Cardiac septum (tissue), 1 donor: ENCODE data around the gene GRK3. TPM values are rescaled to one million over a fixed set of nuclear protein-coding genes. Genes with fewer than 3 reads are reported as not detected.

Experiments used
- DNase-seq: peaks from one replicate; pipeline ENCODE4 v3.0.0-alpha.2; 2020; ENCODE audit warnings: low spot score
- intact Hi-C: fragments of 100-400 bp; cut with DNase I; formaldehyde crosslinking; loops from one replicate; pipeline ENCODE4 v1.14.0; 2022
- total RNA-seq: library from RNA; stranded (reverse); fragmentation: NEBNext Ultra II Directional; extraction: Animal tissue kit (Norgen Biotek cat#: 25700); gene quantifications from one replicate; pipeline ENCODE4 v1.2.1, GENCODE V29; 2021
- donor health status: DM: no; HTN: no; CAD: no.

The GRK3 gene
- total RNA-seq, 1 donor from 2014 or later = 4.8 TPM

- intact Hi-C loops = no loop called here
- DNase-seq = peak; percentile 67
Observed at GRCh38 chr22:25742918-25743708, 178.6 kb downstream of the GRK3 start.

GRCh38 chr22:25744694-25745093 is 180.2 kb downstream of the GRK3 start:
- peak; percentile 50 for DNase-seq
- intact Hi-C loops = no loop called here

- peak; percentile 5 for DNase-seq
- intact Hi-C loops = no loop called here
Observed at GRCh38 chr22:25745341-25746011, 181.0 kb downstream of the GRK3 start.

DNA sequence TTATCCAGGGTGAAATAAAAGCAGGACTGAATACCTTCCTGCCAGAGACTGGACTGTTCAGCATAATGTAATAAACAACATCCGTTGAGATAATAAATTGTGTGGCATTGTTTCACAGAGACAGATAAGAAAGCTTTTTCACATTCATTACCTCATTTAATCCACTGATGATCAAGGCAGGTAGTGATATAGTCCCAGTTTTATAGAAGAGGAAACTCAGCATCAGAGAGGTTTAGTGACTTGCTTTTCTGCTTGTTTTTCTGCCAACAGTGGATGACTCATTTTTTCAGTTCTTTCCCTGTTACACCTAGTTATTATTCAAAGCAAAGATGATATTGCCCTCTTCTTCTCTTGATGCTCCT is 181.5 kb downstream of the GRK3 start:
- intact Hi-C loops = no loop called here
- DNase-seq = no peak

DNA sequence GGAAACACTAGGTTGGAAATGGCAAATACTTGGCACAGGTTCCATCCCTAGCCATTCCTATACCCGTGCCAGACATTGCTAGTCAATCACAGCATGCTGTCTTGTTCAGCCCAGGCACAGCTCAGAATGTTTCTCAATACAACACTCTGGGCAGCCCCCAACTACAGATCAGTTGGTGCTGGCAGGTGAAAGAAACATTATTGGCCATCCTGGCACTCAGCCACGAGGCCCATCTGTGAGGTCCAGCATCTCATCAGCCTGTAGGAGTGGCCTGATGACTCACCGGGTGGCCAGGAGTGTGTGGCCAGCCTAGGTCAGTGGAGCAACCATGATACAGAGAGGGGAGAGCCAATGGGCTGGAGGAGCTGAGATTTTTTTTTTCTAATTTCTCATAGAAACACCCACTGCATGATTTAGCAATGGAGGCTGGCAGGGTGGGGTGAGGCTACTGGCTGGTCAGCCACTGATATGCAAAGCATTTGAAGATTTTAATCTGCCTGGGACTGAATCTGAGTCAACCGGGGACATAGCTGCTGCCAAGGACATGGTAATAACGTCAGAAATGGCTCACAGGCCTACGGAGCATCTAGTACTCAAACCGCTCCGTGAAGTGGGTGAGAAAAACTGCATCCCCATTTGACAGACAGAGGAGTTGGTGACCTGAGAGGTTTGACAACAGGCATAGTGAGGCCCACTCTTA is 182.9 kb downstream of the GRK3 start:
- DNase-seq = no peak
- intact Hi-C loops = no loop called here

- DNase-seq = no peak
Observed at GRCh38 chr22:25748140-25748539, 183.7 kb downstream of the GRK3 start.

GRCh38 chr22:25748704-25749103 is 184.2 kb downstream of the GRK3 start:
- DNase-seq = no peak
- intact Hi-C loops = no loop called here

More at GRCh38 chr22:25748140-25748539, 183.7 kb downstream of the GRK3 start:
- intact Hi-C loops = no loop called here

- DNase-seq = no peak
- intact Hi-C loops = no loop called here
Observed at GRCh38 chr22:25749420-25750169, 185.1 kb downstream of the GRK3 start.

DNA sequence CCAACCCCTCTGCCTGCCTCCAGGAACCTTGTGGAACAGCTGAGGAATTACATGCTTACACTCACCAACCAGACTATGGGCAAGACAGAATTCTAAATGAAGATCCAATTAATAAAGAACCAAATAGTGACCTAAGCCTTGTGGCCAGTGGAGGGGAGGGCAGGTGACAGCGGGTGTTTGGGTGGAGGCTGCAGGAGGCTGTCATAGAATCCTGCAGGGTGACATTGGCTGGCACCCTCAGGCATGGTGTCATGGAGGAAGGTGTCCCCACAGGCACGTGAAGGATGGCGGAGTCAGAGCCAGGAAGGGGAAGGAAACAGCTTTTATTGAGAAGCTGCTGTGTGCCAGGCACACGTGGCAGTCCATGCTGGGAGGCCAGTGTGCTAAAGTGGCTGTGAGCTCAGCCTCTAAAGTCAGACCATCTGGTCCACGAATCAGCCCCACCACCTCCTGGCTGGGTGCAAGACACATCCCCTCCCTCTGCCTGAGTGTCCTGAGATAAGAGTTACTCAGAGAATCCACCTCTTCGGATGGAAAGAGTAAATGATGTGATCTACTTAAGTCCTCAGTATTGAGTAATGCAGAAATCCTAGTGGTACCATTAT is 186.2 kb downstream of the GRK3 start:
- intact Hi-C loops = no loop called here
- no peak for DNase-seq

- intact Hi-C loops = no loop called here
- no peak for DNase-seq
Observed at GRCh38 chr22:25751174-25751581, 186.7 kb downstream of the GRK3 start.

DNA sequence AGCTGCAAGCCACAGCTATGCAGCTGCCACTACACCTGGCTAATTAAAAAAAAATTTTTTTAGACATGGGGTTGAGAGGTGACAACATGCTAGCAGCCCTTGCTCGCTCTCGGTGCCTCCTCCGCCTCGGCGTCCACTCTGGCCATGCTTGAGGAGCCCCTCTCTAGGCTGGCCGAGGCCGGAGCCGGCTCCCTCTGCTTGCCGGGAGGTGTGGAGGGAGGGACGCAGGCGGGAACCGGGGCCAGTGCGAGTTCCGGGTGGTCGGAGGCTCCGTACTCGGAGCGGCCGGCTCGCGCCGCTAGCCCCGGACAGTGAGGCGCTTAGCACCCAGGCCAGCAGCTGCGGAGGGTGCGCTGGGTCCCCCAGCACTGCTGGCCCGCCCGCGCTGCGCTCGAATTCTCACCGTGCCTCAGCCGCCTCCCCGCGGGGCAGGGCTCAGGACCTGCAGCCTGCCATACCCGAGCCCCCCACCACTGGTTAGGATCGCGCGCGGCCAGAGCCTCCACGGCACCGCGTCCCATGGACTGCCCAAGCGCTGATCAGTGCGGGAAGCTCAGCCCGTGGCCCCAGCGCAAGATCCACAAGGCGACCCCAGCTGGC is 188.2 kb downstream of the GRK3 start:
- DNase-seq = no peak
- intact Hi-C loops = no loop called here

GRCh38 chr22:25753252-25753651 is 188.8 kb downstream of the GRK3 start:
- intact Hi-C loops = no loop called here
- no peak for DNase-seq

GRCh38 chr22:25754527-25755202 is 190.2 kb downstream of the GRK3 start:
- DNase-seq = peak; percentile 95
- intact Hi-C loops = no loop called here

GRCh38 chr22:25757686-25758085 is 193.2 kb downstream of the GRK3 start:
- intact Hi-C loops = no loop called here
- DNase-seq = no peak

GRCh38 chr22:25758316-25758715 is 193.8 kb downstream of the GRK3 start:
- no peak for DNase-seq
- intact Hi-C loops = no loop called here

GRCh38 chr22:25759825-25760231 is 195.4 kb downstream of the GRK3 start:
- DNase-seq = no peak
- intact Hi-C loops = no loop called here

DNA sequence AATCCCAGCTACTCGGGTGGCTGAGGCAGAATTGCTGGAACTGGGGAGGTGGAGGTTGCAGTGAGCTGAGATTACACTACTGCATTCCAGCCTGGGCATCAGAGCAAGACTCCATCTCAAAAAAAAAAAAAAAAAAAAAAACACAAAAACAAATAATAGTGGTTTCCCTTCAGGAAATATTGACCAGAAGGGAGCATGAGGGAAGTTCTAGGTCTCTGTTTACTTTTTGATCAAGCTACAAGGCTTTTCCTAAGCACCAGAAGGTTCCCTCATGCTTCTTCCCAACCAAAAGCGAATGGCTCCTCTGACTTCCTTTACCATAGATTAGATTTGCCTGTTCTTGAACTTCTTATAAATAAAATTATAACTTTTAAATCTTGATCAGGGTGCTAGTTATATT is 195.8 kb downstream of the GRK3 start:
- intact Hi-C loops = no loop called here
- no peak for DNase-seq

DNA sequence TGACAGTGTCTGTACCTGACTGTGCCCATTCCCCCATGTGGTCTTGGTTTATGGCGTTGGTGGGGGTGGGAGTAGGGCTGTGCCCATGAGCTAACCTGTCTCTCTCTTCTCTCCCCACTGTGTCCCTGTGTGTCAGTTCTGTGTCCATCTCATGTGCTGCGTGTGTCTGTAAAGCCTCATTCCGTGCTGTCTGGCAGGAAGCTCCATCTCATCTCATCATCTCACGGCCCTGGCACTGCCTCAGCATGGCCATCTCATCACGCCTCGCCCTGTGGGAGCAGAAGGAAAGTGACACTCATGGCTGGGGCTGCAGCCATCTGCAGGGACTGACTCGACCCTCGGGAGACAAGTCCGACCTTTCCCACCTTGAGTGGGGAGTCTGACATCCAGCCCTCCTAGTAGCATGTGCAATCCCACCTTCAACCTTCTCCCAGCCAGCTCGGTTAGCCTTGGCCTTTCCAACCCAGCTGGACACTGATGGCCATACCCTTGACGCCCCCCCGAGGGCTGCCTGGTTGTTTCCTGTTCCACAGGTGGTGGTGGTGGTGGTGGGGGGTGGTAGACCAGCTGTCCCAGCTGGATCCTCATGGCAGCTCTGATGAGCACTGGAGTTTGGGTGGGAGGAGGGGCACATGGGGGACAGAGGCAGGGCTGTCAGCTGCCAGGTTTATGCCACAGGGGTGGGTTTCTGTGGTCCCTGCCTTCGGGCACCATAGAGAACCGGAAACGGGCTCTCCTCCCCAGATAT is 196.5 kb downstream of the GRK3 start:
- intact Hi-C loops = no loop called here
- no peak for DNase-seq
